Liver (tissue), 3 donors: ENCODE data around the gene ST6GALNAC3.

Source experiments
- EGR1 ChIP-seq, 2 donors: IDR thresholded peaks; 2 replicates each; pipeline ENCODE4 v1.6.1; 2016 to 2018; ENCODE audit warnings: antibody characterized with exemption in 2 of 2, low read depth in 2 of 2
- GABPA ChIP-seq, 2 donors: IDR thresholded peaks in 1 of 2; conservative IDR thresholded peaks in 1 of 2; 2 replicates each; pipeline ENCODE4 v1.6.1; 2016; ENCODE audit warnings: antibody characterized with exemption in 2 of 2, mild to moderate bottlenecking in 1 of 2, moderate library complexity in 1 of 2
- MAX ChIP-seq: IDR thresholded peaks from 2 replicates; pipeline ENCODE4 v1.6.1; 2016; ENCODE audit warnings: antibody characterized with exemption
- RAD21 ChIP-seq, 2 donors: IDR thresholded peaks; 2 replicates each; pipeline ENCODE4 v1.6.1; 2016; ENCODE audit warnings: antibody characterized with exemption in 2 of 2, mild to moderate bottlenecking in 2 of 2
- SP1 ChIP-seq: IDR thresholded peaks from 2 replicates; pipeline ENCODE4 v1.6.1; 2018; ENCODE audit warnings: antibody characterized with exemption, mild to moderate bottlenecking
- ZBTB33 ChIP-seq: IDR thresholded peaks from 2 replicates; pipeline ENCODE4 v1.6.1; 2016; ENCODE audit warnings: antibody characterized with exemption
- TF ChIP-seq, protein P1 (sequence below): fragments of 150-350 bp; IDR thresholded peaks from 2 replicates; pipeline ENCODE4 v1.5.1; 2017; ENCODE audit warnings: improper control_type of control experiment, low read depth, low read length; ENCODE audit not compliant: missing input control
- donor health status: healthy.
- donor health status: healthy.

- TF ChIP-seq SP1: no peak
- no peak for TF ChIP-seq RAD21 (IDR thresholded peaks at IDR 0.05)
- TF ChIP-seq, protein P1, sequence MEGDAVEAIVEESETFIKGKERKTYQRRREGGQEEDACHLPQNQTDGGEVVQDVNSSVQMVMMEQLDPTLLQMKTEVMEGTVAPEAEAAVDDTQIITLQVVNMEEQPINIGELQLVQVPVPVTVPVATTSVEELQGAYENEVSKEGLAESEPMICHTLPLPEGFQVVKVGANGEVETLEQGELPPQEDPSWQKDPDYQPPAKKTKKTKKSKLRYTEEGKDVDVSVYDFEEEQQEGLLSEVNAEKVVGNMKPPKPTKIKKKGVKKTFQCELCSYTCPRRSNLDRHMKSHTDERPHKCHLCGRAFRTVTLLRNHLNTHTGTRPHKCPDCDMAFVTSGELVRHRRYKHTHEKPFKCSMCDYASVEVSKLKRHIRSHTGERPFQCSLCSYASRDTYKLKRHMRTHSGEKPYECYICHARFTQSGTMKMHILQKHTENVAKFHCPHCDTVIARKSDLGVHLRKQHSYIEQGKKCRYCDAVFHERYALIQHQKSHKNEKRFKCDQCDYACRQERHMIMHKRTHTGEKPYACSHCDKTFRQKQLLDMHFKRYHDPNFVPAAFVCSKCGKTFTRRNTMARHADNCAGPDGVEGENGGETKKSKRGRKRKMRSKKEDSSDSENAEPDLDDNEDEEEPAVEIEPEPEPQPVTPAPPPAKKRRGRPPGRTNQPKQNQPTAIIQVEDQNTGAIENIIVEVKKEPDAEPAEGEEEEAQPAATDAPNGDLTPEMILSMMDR: no peak
- TF ChIP-seq MAX: no peak
- TF ChIP-seq EGR1 (IDR thresholded peaks at IDR 0.05; ENCODE audit: low read depth in 2 of 2): no peak
- TF ChIP-seq GABPA (IDR thresholded peaks at IDR 0.05 in 1 of 2, conservative IDR thresholded peaks at IDR 0.05 in 1 of 2): no peak
- no peak for TF ChIP-seq ZBTB33
These were observed 128.6 kb downstream of the ST6GALNAC3 start for GRCh38 chr1:76203127-76203526.
